ENCODE results near the gene LRRC8E. TPM values are rescaled to one million over a fixed set of nuclear protein-coding genes. Genes with fewer than 3 reads are reported as not detected.
"Not testable (repeated sequence)": the region's sequence is repeated elsewhere in the genome, so short reads cannot be mapped to it uniquely, and the experiment has no call there.

LRRC8E gene
- total RNA-seq, 1 experiment from 2014 or later: 0.08 TPM

DNA sequence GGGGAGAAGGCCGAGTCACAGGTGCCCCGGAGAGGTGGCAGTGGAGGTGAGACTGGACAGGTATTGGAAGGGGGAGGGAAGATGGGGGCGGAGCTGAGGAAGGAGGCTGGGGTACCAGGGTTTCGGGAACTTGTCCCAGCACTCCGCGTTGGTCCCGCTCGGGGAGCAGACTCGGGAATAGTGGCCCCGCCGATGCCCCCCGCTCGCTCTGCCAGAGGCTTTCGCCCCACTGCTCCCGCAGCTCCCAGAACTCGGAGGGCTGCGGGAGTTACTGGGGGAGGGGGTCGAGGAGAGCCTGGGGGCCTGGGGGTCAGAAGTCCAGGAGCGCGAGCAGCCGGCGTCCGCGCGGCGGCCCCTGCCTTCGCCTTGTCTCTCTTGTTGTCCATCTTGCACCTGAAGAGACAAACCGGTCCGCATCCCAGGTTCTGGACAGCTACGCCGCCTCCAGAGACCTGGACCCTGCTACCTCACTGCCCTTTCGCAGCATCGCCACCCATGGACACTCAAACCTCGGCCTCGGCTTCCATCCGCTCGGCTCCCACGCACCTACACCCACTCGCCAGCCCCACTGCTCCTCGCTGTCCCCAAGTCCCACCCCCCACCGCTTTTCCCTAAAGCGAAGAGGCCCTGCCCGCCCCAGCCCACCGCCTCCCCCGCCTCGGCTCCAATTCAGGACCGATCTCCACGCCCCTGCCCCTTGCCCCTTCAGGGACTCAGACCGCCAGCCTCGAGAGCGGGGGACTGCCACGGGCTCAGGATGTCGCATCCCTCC lies 14.8 kb upstream of the LRRC8E start:
- DNase-seq (ENCODE audit: low read depth, low spot score): no peak
- in situ Hi-C loops (cut with HindIII; ENCODE audit: low pct_unique_long_range_greater_than_20kb, low sequenced_read_pairs): no loop called here

DNA sequence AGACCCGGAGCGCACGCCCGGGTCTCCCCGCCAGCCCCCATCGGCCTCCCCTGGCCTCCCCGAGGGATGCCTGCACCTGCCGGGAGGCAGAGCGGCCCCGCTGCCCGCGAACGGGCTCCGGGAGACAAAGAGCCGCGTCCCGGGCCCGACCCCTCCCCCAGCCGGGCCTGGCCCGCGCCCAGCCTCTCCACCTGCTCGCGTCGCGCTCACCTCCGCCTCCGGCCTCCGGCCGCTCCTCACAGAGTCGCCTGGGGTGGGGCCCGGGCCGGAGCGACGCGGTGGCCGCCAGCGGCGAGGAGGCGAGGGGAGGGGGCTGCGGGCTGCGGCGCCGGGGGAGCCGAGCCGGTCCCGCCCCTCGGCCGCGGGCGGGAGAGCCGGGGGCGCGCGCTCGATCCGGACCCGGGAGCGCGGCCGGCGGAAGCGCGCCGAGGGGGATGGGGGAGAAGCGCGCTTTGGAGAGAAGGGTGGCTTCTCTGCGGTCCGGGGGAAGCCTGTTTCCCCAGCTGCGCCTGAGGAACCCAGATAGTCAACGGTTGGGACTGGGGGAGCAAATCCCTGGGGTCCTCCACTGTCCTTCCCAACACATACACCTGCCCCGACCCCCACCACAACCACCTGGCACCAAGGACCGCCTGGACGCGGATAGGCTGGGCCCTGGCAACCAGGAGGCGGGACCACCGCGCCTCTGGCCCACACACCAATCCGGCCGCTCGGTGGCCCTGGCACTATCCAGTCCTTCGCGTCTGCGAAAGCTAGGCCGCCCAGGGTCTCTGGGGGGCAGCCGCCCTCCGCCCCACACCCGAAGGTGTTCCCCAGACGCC lies 14.0 kb upstream of the LRRC8E start, which contains the start of gene PRR36:
PRR36 (minus strand) TSS at position 315 of the 821 bp plus-strand sequence. CDS start 701 bp downstream, outside the sequence.
- DNase-seq (ENCODE audit: low read depth, low spot score): peak; percentile 47
- in situ Hi-C loops (cut with HindIII; ENCODE audit: low pct_unique_long_range_greater_than_20kb, low sequenced_read_pairs): no loop called here

DNA sequence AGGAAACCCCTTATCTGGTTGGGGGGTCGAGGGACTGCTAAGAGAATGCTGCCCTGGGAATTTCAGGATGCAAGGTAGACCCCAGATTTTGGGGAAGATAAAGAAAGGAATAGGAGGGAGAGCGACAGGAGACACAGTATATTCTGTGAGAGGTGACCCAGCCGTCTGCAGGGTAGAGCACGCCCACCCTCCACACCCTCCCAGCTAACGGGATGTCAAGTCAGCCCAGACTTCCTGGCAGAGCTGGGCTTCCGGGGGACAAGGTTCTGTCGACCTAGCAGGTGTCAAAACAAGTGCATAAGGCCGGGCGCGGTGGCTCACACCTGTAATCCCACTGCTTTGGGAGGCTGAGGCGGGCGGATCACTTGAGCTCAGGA lies 13.4 kb upstream of the LRRC8E start:
- no peak for DNase-seq (ENCODE audit: low read depth, low spot score)
- in situ Hi-C loops (cut with HindIII; ENCODE audit: low pct_unique_long_range_greater_than_20kb, low sequenced_read_pairs): no loop called here

DNA sequence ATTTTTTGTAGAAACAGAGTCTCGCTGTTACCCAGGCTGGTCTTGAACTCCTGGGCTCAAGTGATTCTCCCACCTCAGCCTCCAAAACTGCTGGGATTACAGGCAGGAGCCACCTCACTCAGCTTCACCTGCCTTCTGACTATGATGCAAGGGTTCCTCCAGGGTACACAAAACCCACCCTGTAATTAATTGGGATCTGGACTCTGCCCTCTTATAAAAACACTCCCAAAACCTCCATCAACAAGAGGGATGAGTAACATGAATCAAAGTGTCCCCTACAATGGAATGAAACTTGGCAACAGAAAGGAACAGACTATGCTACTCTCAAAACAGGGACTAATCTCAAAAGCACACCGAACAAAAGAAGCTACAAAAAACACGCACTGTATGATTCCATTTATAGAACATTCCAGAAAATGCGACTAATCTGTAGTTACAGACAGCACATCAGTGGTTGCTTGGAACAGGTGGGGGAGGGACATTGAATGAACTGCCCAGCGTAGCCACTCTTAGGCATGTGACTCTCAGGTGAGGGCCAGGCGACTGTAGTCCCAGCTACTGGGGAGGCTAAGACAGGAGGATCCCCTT lies 11.0 kb upstream of the LRRC8E start:
- in situ Hi-C loops (cut with HindIII; ENCODE audit: low pct_unique_long_range_greater_than_20kb, low sequenced_read_pairs): no loop called here
- no peak for DNase-seq (ENCODE audit: low read depth, low spot score)

DNA sequence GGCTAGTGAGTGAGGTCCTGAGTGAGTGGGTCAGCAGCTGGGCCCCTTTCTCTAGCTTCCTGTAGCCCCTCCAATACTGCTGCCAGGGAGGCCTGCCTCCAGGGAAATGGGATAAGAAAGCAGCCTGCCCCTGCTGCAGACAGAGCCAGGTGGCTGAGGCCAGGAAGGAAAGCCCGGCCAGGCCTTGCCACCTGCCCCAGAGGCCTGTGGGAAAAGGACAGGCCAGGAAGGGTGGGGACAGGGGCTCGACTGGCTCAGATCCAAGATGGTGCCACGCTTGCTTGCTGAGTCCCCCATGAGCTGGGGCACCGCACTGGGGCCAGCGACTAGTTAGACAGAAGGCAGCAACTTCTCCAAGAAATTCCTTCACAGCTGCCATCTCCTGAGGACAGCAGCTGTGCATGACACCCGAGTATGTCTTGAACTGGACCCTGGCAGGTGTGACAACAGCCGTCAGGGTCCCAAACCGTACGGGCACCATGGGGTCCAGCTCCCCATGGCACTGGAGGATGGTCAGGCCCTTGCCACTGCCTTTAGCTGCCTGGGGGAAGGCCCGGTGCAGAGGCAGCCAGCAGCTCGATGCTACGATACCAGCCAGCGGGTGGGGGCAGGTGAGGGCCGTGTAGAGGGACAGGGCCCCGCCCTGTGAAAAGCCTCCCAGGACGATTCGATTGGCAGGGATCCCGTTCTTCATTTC lies 9.1 kb upstream of the LRRC8E start:
- in situ Hi-C loops (cut with HindIII; ENCODE audit: low pct_unique_long_range_greater_than_20kb, low sequenced_read_pairs): no loop called here
- no peak for DNase-seq (ENCODE audit: low read depth, low spot score)

DNA sequence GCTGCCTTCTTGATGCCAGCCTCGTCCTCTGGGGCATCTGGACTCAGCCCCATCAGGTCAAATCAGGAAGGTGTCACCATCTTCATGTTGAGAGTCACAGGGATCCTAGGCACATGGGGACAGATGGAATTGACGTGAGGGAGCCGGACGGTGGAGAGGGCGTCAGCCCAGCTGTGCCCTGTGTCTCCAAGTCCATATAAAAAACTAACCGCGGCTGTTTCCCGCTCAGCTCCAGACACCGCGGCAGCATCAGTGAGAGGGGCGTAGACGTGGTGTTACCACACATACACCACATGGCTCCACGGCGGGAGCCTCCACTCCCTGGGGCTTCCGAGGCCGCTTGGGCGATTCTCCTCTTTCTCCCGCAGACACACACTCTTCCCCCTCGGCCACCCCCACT lies 8.5 kb upstream of the LRRC8E start:
- in situ Hi-C loops (cut with HindIII; ENCODE audit: low pct_unique_long_range_greater_than_20kb, low sequenced_read_pairs): no loop called here
- DNase-seq (ENCODE audit: low read depth, low spot score): no peak

DNA sequence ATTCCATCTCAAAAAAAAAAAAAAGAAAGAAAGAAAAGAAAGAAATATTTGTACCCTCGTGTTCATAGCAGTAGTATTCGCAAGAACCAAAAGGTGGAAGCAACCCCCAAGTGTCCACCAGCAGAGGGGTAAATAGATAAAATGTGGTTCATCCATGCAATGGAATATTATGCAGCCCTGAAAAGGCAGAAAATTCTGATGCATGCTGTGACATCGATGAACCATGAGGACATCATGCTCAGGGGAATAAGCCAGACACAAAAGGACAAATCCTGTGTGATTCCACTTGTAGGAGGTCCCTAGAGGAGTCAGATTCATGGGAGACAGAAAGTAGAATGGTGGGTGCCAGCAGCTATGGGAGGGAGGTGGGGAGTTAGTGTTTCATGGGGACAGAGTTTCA lies 6.4 kb upstream of the LRRC8E start:
- DNase-seq (ENCODE audit: low read depth, low spot score): no peak
- in situ Hi-C loops (cut with HindIII; ENCODE audit: low pct_unique_long_range_greater_than_20kb, low sequenced_read_pairs): no loop called here

DNA sequence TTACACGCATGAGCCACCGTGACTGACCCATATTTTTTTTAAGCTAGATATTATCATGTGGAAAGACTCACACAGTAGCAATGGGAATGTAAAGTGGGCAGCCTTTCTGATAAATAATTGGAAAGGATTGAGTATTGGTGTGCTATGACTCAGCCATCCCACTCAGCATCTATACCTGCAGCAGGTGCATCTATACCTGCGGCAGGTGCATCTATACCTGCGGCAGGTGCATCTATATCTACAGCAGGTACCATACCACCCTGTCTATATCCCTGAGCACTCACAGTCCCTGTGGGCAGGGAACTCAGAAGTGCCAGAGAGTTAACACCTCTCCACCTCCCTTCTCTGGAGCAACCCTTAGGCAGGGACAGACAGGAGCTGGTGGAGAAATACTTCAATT lies 5.2 kb upstream of the LRRC8E start:
- in situ Hi-C loops (cut with HindIII; ENCODE audit: low pct_unique_long_range_greater_than_20kb, low sequenced_read_pairs): no loop called here
- DNase-seq (ENCODE audit: low read depth, low spot score): no peak

DNA sequence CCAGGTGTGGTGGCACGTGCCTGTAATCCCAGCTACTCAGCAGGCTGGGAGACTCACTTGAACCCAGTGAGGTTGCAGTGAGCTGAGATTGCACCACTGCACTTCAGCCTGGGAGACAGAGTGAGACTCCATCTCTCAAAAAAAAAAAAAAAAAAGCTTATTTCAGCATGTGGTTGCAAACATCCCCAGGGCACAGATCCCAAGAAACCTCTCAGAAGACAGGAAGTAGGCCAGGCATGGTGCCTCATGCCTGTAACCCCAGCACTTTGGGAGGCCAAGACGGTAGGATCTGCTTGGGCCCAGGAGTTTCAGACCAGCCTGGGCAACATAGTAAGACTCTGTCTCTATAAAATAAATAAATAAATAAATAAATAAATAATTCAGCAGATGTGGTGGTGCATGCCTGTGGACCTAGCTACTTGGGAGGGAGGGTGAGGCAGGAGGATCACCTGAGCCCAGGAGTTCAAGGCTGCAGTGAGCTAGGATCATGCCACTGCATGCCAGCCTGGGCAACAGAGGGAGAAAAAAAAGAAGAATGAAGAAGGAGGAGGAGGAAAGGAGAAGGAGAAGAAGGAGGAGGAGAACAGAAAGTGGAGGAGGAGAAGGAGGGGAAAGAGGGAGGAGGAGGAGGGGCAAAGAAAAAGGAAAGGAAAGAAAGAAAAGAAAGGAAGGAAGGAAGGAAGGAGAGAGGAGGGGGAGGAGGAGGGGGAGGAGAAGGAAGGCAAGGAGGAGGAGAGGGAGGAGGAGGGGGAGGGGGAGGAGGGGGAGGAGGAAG lies 4.3 kb upstream of the LRRC8E start:
- DNase-seq (ENCODE audit: low read depth, low spot score): peak; percentile 57
- in situ Hi-C loops (cut with HindIII; ENCODE audit: low pct_unique_long_range_greater_than_20kb, low sequenced_read_pairs): no loop called here

DNA sequence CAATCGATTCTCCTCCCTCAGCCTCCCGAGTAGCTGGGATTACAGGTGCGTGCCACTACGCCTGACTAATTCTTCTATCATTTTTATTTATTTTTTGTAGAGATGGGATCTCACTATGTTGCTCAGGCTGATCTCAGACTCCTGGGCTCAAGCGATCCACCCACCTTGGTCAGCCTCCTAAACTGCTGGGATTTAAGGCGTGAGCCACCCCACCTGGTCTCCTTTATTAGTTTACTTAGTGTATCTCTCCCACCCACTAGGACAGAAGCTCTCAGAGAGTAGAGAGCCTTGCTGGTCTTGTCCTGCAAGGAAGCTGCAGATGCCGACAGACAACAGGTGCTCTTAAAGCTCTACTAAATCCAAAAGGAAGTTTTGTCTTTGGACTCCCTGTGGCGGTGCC lies 2.5 kb upstream of the LRRC8E start:
- in situ Hi-C loops (cut with HindIII; ENCODE audit: low pct_unique_long_range_greater_than_20kb, low sequenced_read_pairs): no loop called here
- DNase-seq (ENCODE audit: low read depth, low spot score): no peak

DNA sequence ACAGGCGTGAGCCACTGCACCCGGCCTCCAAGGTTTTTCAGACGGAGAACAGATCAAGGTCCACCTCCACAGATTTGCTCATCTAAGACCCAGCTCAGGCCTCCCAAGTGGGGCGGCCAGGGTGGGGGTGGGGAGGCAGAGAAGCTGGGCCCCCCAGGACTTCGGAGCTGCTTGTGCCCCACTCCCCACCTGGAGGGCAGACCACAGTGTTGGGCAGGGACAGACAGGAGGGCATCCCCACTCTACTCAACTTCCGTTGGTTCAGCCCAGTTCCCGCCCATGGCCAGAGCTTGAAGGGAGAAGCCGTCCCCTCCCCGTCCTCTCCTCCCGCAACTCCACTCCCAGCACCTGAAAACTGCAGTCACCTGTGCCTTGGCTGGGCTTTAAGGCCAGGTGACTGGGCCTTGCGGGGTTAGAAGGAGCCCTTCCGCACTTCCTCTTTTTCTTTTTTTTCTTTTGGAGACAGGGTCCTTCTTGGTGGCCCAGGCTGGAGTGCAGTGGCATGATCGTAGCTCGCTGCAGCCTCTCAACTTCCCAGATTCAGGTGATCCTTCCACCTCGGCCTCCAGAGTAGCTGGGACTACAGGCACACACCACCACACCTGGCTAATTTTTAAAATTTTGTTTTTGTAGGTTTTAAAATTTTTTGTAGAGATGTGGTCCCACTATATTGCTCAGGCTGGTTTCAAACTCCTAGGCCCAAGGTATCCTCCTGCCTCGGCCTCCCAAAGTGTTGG lies 734 bp upstream of the LRRC8E start:
- in situ Hi-C loops (cut with HindIII; ENCODE audit: low pct_unique_long_range_greater_than_20kb, low sequenced_read_pairs): no loop called here
- DNase-seq (ENCODE audit: low read depth, low spot score): no peak

DNA sequence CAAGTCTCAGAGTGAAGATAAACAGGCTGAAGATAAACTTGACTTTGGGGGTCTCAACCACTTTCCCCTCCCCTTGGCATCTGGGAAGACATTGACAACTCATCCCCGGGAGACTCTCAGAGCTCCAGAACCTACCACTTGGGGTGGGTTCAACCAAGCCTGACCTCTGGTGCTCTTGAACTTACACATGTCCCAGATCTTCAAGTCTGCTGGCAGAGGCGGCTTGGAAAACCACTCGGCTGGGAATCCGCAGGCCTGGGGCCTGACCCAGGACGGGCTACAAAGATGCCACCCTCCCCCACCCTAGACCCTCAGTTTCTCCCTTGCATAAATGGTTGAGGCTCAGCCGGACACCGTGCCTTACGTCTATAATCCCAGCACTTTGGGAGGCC lies 512 bp downstream of the LRRC8E start:
- in situ Hi-C loops (cut with HindIII; ENCODE audit: low pct_unique_long_range_greater_than_20kb, low sequenced_read_pairs): no loop called here

DNA sequence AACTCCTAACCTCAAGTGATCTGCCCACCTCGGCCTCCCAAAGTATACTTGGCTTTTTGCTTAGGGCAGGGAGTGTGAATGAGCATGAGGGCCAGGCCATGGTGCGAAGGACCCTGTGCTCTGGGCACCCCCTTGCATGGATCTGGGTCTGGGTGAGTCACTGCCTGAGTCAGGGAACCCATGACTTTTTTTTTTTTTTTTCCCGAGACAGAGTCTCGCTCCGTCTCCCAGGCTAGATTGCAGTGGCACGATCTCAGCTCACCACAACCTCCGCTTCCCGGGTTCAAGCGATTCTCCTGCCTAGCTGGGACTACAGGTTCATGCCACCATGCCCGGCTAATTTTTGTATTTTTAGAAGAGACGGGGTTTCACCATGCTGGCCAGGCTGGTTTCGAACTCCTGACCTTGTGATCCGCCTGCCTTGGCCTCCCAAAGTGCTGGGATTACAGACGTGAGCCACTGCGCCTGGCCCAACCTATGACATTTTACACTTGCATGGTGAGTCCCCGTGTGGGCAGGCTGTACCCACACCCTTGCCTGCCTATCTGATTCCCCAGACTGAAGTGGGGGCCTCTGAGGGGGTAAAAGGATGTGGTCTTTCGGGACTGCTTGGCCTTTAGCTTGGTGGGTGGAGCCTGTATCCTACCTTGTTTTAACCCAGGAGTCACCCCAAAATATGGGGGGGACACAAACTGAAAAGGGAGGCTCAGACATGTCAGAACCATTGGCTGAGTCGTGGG lies 5.2 kb downstream of the LRRC8E start:
- DNase-seq (ENCODE audit: low read depth, low spot score); in situ Hi-C loops (cut with HindIII; ENCODE audit: low pct_unique_long_range_greater_than_20kb, low sequenced_read_pairs): not testable (repeated sequence)

More for the DNA sequence above, 512 bp downstream of the LRRC8E start:
- DNase-seq (ENCODE audit: low read depth, low spot score): no peak

DNA sequence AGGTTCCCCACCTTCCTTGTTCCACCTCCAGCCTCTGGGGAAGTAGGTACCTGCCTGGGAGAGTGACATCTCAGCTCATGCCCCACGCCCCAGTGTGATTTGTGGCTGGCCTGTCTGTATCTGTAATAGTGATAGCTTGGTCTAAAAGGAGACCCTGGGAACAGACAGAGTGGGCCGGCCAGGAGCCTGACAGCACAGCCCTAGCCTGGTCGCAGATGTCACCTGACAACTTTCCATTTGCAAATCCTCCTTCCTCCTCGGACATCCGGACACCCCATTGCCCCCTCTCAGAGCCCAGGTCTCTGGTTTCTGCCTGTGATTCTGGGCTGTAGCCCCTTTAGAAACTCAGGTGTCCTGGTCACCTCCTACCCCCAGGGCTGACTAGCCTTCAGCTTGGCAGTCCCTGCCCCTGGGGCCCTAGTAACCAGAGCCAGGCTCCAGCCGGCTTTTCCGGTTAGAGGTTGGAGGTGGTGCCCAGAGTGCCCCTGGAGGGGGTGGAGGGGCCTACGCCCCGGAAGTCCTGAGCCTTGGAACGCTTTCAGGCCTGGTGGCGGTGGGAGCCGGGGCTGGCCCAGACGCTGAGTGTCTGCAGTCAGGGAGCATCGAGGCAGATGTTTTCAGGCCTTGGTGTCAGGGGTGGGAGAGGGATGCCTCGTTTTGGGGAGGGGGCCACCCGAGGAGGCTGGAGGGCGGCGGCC lies 6.5 kb downstream of the LRRC8E start:
- in situ Hi-C loops (cut with HindIII; ENCODE audit: low pct_unique_long_range_greater_than_20kb, low sequenced_read_pairs): no loop called here
- no peak for DNase-seq (ENCODE audit: low read depth, low spot score)

DNA sequence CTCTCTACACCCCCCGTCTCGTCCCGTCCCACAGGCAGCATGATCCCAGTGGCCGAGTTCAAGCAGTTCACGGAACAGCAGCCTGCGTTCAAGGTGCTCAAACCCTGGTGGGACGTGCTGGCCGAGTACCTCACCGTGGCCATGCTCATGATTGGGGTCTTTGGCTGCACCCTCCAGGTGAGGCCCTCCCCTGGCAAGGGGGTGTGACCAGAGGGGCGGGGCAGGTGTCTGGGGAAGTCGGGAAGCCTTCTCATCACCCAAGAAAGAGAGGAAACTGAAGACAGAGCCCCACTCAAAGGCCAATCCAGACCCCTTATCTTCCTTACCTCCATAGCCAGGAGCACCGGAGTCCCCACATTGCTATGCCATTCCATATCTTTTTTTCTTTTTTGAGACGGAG lies 7.3 kb downstream of the LRRC8E start:
- no peak for DNase-seq (ENCODE audit: low read depth, low spot score)
- in situ Hi-C loops (cut with HindIII; ENCODE audit: low pct_unique_long_range_greater_than_20kb, low sequenced_read_pairs): no loop called here

DNA sequence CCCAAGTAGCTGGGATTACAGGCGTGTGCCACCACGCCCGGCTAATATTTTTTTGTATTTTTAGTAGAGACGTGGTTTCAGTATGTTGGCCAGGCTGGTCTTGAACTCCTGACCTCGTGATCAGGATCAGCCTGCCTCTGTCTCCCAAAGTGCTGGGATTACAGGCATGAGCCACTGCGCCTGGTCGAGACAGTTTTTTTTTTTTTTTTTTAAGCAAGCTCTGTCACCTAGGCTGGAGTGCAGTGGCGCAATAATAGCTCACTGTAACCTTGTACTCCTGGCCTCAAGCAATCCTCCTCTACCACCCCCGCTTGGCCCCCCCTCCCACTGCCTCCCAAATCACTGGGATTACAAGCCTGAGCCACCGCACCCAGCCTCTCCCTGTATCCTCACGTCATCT lies 9.0 kb downstream of the LRRC8E start:
- in situ Hi-C loops (cut with HindIII; ENCODE audit: low pct_unique_long_range_greater_than_20kb, low sequenced_read_pairs): no loop called here
- DNase-seq (ENCODE audit: low read depth, low spot score): no peak
